OCI-LY3 (cell line): ENCODE results near the gene MYH6.

Experiments used
- CTCF ChIP-seq: fragments of 200-600, 300-600 bp; sonication (generic); IDR thresholded peaks from 2 replicates; pipeline ENCODE4 v1.5.1; 2014; ENCODE audit warnings: antibody characterized with exemption, low read length, low read depth
- EZH2phosphoT487 ChIP-seq: fragments of 200-600 bp; shearing (Covaris generic); IDR thresholded peaks from 2 replicates; pipeline ENCODE4 v1.6.1; 2018; ENCODE audit warnings: antibody characterized with exemption, mixed run types, low read depth

GRCh38 chr14:23425169-23425568 is 17.1 kb upstream of the MYH6 start:
- TF ChIP-seq CTCF (no peak), EZH2phosphoT487 (no peak)
